Measurements from ENCODE around the gene MSANTD1. TPM values are rescaled to one million over a fixed set of nuclear protein-coding genes. Genes with fewer than 3 reads are reported as not detected.

The MSANTD1 gene
- total RNA-seq, 1 donor from 2014 or later = 2.6 TPM

DNA sequence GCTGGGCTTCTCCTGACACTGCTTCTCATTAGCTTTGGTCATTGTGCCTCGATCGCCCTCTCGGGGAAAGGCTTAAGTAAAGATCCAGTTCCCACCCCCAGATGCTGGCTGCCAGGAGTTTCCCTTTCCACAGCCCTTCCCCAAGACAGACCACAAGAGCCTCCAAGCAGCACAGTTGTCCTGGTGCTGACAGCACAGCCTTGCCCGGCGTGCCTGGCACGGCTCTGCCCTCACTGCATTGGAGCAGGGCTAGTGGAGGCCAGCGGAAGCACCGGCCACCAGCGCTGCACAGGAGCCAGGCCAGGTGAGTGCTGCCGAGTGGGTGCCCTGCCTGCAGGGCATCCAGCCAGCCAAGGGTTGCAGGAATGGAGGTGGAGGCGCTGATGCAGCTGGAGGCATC is 9.7 kb upstream of the MSANTD1 start:
- peaks cover 8% of the 10 kb centered on the region for H3K9me3 Mint-ChIP-seq (ENCODE audit: unreplicated experiment)
- peak overlapping the region; percentile 80 for H3K27ac Mint-ChIP-seq (ENCODE audit: unreplicated experiment)
- H3K27me3 Mint-ChIP-seq (ENCODE audit: unreplicated experiment) = peaks cover 11% of the 10 kb centered on the region
- H3K4me1 Mint-ChIP-seq (ENCODE audit: low read depth, unreplicated experiment) = peaks cover 23% of the 10 kb centered on the region
- H3K4me3 Mint-ChIP-seq (ENCODE audit: unreplicated experiment) = no peak overlapping the region
- H3K36me3 Mint-ChIP-seq (ENCODE audit: unreplicated experiment) = peaks cover 13% of the 10 kb centered on the region
- TF ChIP-seq, protein P1, sequence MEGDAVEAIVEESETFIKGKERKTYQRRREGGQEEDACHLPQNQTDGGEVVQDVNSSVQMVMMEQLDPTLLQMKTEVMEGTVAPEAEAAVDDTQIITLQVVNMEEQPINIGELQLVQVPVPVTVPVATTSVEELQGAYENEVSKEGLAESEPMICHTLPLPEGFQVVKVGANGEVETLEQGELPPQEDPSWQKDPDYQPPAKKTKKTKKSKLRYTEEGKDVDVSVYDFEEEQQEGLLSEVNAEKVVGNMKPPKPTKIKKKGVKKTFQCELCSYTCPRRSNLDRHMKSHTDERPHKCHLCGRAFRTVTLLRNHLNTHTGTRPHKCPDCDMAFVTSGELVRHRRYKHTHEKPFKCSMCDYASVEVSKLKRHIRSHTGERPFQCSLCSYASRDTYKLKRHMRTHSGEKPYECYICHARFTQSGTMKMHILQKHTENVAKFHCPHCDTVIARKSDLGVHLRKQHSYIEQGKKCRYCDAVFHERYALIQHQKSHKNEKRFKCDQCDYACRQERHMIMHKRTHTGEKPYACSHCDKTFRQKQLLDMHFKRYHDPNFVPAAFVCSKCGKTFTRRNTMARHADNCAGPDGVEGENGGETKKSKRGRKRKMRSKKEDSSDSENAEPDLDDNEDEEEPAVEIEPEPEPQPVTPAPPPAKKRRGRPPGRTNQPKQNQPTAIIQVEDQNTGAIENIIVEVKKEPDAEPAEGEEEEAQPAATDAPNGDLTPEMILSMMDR (IDR thresholded peaks at IDR 0.05; ENCODE audit: partially characterized antibody, unreplicated experiment) = no peak
- DNase-seq = no peak

GRCh38 chr4:3239998-3240920 is 8.7 kb upstream of the MSANTD1 start:
- peak; percentile 73 for DNase-seq
- Mint-ChIP-seq H3K4me1 (ENCODE audit: low read depth, unreplicated experiment) (peaks cover 23% of the 10 kb centered on the region), H3K4me3 (ENCODE audit: unreplicated experiment) (peak overlapping the region; percentile 45), H3K27ac (ENCODE audit: unreplicated experiment) (peak overlapping the region; percentile 80), H3K9me3 (ENCODE audit: unreplicated experiment) (peaks cover 5% of the 10 kb centered on the region), H3K36me3 (ENCODE audit: unreplicated experiment) (peaks cover 13% of the 10 kb centered on the region), H3K27me3 (ENCODE audit: unreplicated experiment) (peaks cover 13% of the 10 kb centered on the region)
- TF ChIP-seq, protein P1 (IDR thresholded peaks at IDR 0.05; ENCODE audit: partially characterized antibody, unreplicated experiment) = no peak

DNA sequence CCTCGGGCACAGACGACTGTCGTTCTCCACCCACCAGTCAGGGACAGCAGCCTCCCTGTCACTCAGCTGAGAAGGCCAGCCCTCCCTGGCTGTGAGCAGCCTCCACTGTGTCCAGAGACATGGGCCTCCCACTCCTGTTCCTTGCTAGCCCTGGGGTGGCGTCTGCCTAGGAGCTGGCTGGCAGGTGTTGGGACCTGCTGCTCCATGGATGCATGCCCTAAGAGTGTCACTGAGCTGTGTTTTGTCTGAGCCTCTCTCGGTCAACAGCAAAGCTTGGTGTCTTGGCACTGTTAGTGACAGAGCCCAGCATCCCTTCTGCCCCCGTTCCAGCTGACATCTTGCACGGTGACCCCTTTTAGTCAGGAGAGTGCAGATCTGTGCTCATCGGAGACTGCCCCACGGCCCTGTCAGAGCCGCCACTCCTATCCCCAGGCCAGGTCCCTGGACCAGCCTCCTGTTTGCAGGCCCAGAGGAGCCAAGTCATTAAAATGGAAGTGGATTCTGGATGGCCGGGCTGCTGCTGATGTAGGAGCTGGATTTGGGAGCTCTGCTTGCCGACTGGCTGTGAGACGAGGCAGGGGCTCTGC is 7.9 kb upstream of the MSANTD1 start:
- Mint-ChIP-seq H3K27ac (ENCODE audit: unreplicated experiment) (peak overlapping the region; percentile 80), H3K27me3 (ENCODE audit: unreplicated experiment) (peaks cover 14% of the 10 kb centered on the region), H3K4me1 (ENCODE audit: low read depth, unreplicated experiment) (peaks cover 23% of the 10 kb centered on the region), H3K4me3 (ENCODE audit: unreplicated experiment) (peak overlapping the region; percentile 45), H3K9me3 (ENCODE audit: unreplicated experiment) (peaks cover 5% of the 10 kb centered on the region), H3K36me3 (ENCODE audit: unreplicated experiment) (peaks cover 13% of the 10 kb centered on the region)
- TF ChIP-seq, protein P1 (IDR thresholded peaks at IDR 0.05; ENCODE audit: partially characterized antibody, unreplicated experiment) = no peak
- DNase-seq = no peak

DNA sequence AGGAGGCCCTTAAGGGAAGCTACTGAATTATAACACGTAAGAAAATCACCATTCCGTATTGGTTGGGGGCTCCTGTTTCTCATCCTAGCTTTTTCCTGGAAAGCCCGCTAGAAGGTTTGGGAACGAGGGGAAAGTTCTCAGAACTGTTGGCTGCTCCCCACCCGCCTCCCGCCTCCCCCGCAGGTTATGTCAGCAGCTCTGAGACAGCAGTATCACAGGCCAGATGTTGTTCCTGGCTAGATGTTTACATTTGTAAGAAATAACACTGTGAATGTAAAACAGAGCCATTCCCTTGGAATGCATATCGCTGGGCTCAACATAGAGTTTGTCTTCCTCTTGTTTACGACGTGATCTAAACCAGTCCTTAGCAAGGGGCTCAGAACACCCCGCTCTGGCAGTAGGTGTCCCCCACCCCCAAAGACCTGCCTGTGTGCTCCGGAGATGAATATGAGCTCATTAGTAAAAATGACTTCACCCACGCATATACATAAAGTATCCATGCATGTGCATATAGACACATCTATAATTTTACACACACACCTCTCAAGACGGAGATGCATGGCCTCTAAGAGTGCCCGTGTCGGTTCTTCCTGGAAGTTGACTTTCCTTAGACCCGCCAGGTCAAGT is 6.9 kb upstream of the MSANTD1 start:
- peaks cover 25% of the 10 kb centered on the region for H3K4me1 Mint-ChIP-seq (ENCODE audit: low read depth, unreplicated experiment)
- peaks cover 20% of the 10 kb centered on the region for H3K27me3 Mint-ChIP-seq (ENCODE audit: unreplicated experiment)
- DNase-seq = no peak
- no peak overlapping the region for H3K4me3 Mint-ChIP-seq (ENCODE audit: unreplicated experiment)
- peaks cover 13% of the 10 kb centered on the region for H3K36me3 Mint-ChIP-seq (ENCODE audit: unreplicated experiment)
- H3K27ac Mint-ChIP-seq (ENCODE audit: unreplicated experiment) = no peak overlapping the region
- TF ChIP-seq, protein P1 (IDR thresholded peaks at IDR 0.05; ENCODE audit: partially characterized antibody, unreplicated experiment) = no peak
- peaks cover 7% of the 10 kb centered on the region for H3K9me3 Mint-ChIP-seq (ENCODE audit: unreplicated experiment)
